HG03135 (cell line): Measurements from ENCODE around the gene RBM23.

ENCODE experiments used
- ATAC-seq: cut with Tn5 transposase; IDR thresholded peaks from one replicate; pipeline ENCODE4 v1.9.1; 2021; ENCODE audit warnings: mild to moderate bottlenecking, moderate library complexity; ENCODE audit not compliant: unreplicated experiment

The RBM23 gene

GRCh38 chr14:22845821-22846625 lies 72.9 kb downstream of the RBM23 start:
- no peak for ATAC-seq

GRCh38 chr14:22845103-22845394 lies 73.9 kb downstream of the RBM23 start:
- ATAC-seq = no peak

GRCh38 chr14:22844221-22845102 lies 74.5 kb downstream of the RBM23 start:
- ATAC-seq = no peak
